CD14-positive monocyte (primary cell): ENCODE results near the gene ZNF821. TPM values are rescaled to one million over a fixed set of nuclear protein-coding genes. Genes with fewer than 3 reads are reported as not detected.

Experiments
- DNase-seq, 3 donors: peaks; one replicate each; pipeline ENCODE4 v3.0.0-alpha.2; 2011 to 2022
- H2AFZ ChIP-seq: 2 replicates; pipeline ENCODE4 v1.6.0; 2012; ENCODE audit warnings: mild to moderate bottlenecking, low read depth, low read length, inconsistent platforms; ENCODE audit not compliant: insufficient read depth, poor library complexity, severe bottlenecking
- H3K27ac ChIP-seq, 2 donors: 1 replicate in 1 of 2; 2 replicates in 1 of 2; pipeline ENCODE4 v1.5.1; 2012 to 2013; ENCODE audit warnings: low read length in 2 of 2, control low read depth in 1 of 2, inconsistent platforms in 1 of 2, low read depth in 1 of 2, mild to moderate bottlenecking in 1 of 2
- H3K27me3 ChIP-seq, 2 donors: one replicate each; pipeline versions ENCODE4 v1.6.0 to v1.6.1; 2011 to 2013; ENCODE audit warnings: low read length in 2 of 2; ENCODE audit not compliant: control insufficient read depth in 2 of 2, insufficient read depth in 2 of 2
- H3K36me3 ChIP-seq, 2 donors: replicated peaks in 1 of 2; 1 replicate in 1 of 2; 2 replicates in 1 of 2; pipeline versions ENCODE4 v1.5.1 to v1.6.1; 2012 to 2013; ENCODE audit warnings: low read length in 2 of 2, control low read depth in 1 of 2, inconsistent platforms in 1 of 2, mild to moderate bottlenecking in 1 of 2; ENCODE audit not compliant: insufficient read depth in 2 of 2, control insufficient read depth in 1 of 2
- H3K4me1 ChIP-seq, 2 donors: 1 replicate in 1 of 2; 2 replicates in 1 of 2; pipeline versions ENCODE4 v1.5.1 to v1.6.1; 2012 to 2013; ENCODE audit warnings: low read length in 2 of 2, control low read depth in 1 of 2, inconsistent platforms in 1 of 2, mild to moderate bottlenecking in 1 of 2, moderate library complexity in 1 of 2; ENCODE audit not compliant: insufficient read depth in 2 of 2, control insufficient read depth in 1 of 2
- H3K4me2 ChIP-seq: replicated peaks from 2 replicates; pipeline ENCODE3; 2012; ENCODE audit warnings: low read length, moderate library complexity, mild to moderate bottlenecking; ENCODE audit not compliant: poor library complexity, severe bottlenecking; ENCODE audit errors: extremely low read depth
- H3K4me3 ChIP-seq, 3 experiments: fragments of 200-600 bp in 1 of 3; sonication (generic) in 1 of 3; replicated peaks in 1 of 3; 1 replicate in 2 of 3; 2 replicates in 1 of 3; pipeline ENCODE4 v1.5.1; 2011 to 2013; ENCODE audit warnings: low read length in 3 of 3, mild to moderate bottlenecking in 3 of 3, control low read depth in 2 of 3, low read depth in 2 of 3, inconsistent platforms in 1 of 3, moderate library complexity in 1 of 3
- H3K79me2 ChIP-seq: 2 replicates; pipeline ENCODE4 v1.6.0; 2012; ENCODE audit warnings: mild to moderate bottlenecking, control low read depth, inconsistent platforms, low read length, moderate library complexity; ENCODE audit not compliant: insufficient read depth
- H3K9ac ChIP-seq: 2 replicates; pipeline ENCODE4 v1.6.0; 2017; ENCODE audit warnings: low read length, mild to moderate bottlenecking; ENCODE audit not compliant: insufficient read depth, poor library complexity, severe bottlenecking
- H3K9me3 ChIP-seq, 2 donors: replicated peaks in 1 of 2; 1 replicate in 1 of 2; 2 replicates in 1 of 2; pipeline versions ENCODE4 v1.5.1 to v1.6.1; 2012 to 2013; ENCODE audit warnings: low read length in 2 of 2, control low read depth in 1 of 2; ENCODE audit not compliant: control insufficient read depth in 1 of 2, insufficient read depth in 1 of 2
- H4K20me1 ChIP-seq: 2 replicates; pipeline ENCODE4 v1.6.0; 2012; ENCODE audit warnings: mild to moderate bottlenecking, low read length, control low read depth, moderate library complexity; ENCODE audit not compliant: insufficient read depth
- H3K27ac Mint-ChIP-seq, 7 donors: one replicate each; pipeline ENCODE4 v1.8.0; 2020; ENCODE audit warnings: mild to moderate bottlenecking in 7 of 7, mixed read lengths in 7 of 7, moderate library complexity in 6 of 7, inconsistent platforms in 2 of 7
- H3K27me3 Mint-ChIP-seq, 3 donors: one replicate each; pipeline ENCODE4 v1.8.0; 2021 to 2022; ENCODE audit warnings: low read depth in 3 of 3, mild to moderate bottlenecking in 3 of 3, mixed read lengths in 3 of 3, moderate library complexity in 3 of 3, inconsistent platforms in 1 of 3
- H3K36me3 Mint-ChIP-seq, 2 donors: one replicate each; pipeline ENCODE4 v1.8.0; 2020; ENCODE audit warnings: mixed read lengths in 2 of 2, inconsistent platforms in 1 of 2, mild to moderate bottlenecking in 1 of 2
- H3K4me1 Mint-ChIP-seq: one replicate; pipeline ENCODE4 v1.8.0; 2020; ENCODE audit warnings: mild to moderate bottlenecking, mixed read lengths
- H3K4me3 Mint-ChIP-seq, 2 donors: one replicate each; pipeline ENCODE4 v1.8.0; 2020; ENCODE audit warnings: mild to moderate bottlenecking in 2 of 2, mixed read lengths in 2 of 2, moderate library complexity in 1 of 2
- H3K9me3 Mint-ChIP-seq, 7 donors: one replicate each; pipeline ENCODE4 v1.8.0; 2020 to 2022; ENCODE audit warnings: mixed read lengths in 7 of 7, mild to moderate bottlenecking in 6 of 7, moderate library complexity in 6 of 7, inconsistent platforms in 2 of 7
- WGBS: methylation state at CpG from one replicate; pipeline ENCODE4 v1.1.5; 2013; ENCODE audit warnings: missing lambda C conversion rate; ENCODE audit not compliant: insufficient coverage; 5-methylcytosine and 5-hydroxymethylcytosine counted together
- intact Hi-C, 2 donors: fragments of 100-400 bp; cut with micrococcal nuclease; formaldehyde crosslinking; loops; one replicate each; pipeline versions ENCODE4 v1.15.0 to v1.15.1; 2023
- polyA plus RNA-seq, 3 donors: library from polyadenylated mRNA; depleted of rRNA in 1 of 3; unstranded in 2 of 3; stranded (reverse) in 1 of 3; fragments of 300-500 nt in 2 of 3; fragments of >200 nt in 1 of 3; fragmentation: Illumina TruSeq in 2 of 3; gene quantifications; 1 replicate in 2 of 3; 2 replicates in 1 of 3; pipeline ENCODE4 v1.2.3, GENCODE V29; 2012 to 2021
- TF ChIP-seq, protein P1 (sequence below): fragments of 200-600 bp; IDR thresholded peaks from one replicate; pipeline ENCODE4 v1.8.0; 2022; ENCODE audit warnings: antibody characterized with exemption, mild to moderate bottlenecking

ZNF821 gene
- polyA plus RNA-seq, 3 donors: 3.1 to 5.4 (median 4.9) TPM

DNA sequence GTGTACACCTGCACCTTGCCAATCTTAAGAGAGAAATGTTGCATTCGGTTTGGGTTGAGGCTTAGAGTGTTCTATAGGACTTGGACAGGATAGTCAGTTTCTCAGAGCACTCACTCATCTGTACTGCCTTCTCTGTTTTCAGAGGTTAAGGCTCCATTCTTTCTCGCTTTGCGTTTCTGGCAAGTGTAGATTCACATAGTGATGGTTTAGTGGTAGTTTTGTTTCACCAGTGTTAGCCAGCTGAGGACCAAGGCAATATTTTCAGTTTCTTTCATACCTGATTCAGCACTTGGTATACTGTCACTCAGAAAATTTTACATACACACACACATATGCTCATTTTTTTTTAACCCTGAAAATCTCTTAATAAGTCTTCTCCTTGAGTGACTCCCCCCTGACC is 36.9 kb downstream of the ZNF821 start:
- Mint-ChIP-seq H3K36me3 (peaks cover 41 to 47% of the 10 kb centered on the region in 2 donors), H3K27ac (peak overlapping the region in 4 of 7 donors; percentile 70 to 97 (median 96)), H3K4me3 (peak overlapping the region; percentile 90 to 93), H3K4me1 (peaks cover 20% of the 10 kb centered on the region), H3K9me3 (no peaks in the 10 kb centered on the region), H3K27me3 (peaks cover 0 to 2% (median 0%) of the 10 kb centered on the region in 3 donors)
- Histone ChIP-seq H3K4me1 (peaks cover 13 to 21% of the 10 kb centered on the region in 2 donors), H4K20me1 (peaks cover 12% of the 10 kb centered on the region), H3K4me2 (peak overlapping the region; percentile 99), H3K27ac (peak overlapping the region in 1 of 2 donors; percentile 96), H3K9ac (peak overlapping the region; percentile 96), H3K9me3 (no peaks in the 10 kb centered on the region), H3K36me3 (peaks cover 42 to 46% of the 10 kb centered on the region in 2 donors), H2AFZ (no peak overlapping the region), H3K79me2 (peaks cover 33% of the 10 kb centered on the region), H3K27me3 (no peaks in the 10 kb centered on the region), H3K4me3 (peak overlapping the region in 1 of 3 experiments; percentile 98)
- DNase-seq: no peak
- intact Hi-C loops: loop anchor here (5.0 kb wide), 4 partner anchors 35 to 120 kb away; partner anchors contain the start of genes IST1 (in 1 of the 2) and ZNF821 (in 1 of the 2)
- WGBS: no CpG with 5 or more reads among the region's 3 CpGs
- TF ChIP-seq, protein P1, sequence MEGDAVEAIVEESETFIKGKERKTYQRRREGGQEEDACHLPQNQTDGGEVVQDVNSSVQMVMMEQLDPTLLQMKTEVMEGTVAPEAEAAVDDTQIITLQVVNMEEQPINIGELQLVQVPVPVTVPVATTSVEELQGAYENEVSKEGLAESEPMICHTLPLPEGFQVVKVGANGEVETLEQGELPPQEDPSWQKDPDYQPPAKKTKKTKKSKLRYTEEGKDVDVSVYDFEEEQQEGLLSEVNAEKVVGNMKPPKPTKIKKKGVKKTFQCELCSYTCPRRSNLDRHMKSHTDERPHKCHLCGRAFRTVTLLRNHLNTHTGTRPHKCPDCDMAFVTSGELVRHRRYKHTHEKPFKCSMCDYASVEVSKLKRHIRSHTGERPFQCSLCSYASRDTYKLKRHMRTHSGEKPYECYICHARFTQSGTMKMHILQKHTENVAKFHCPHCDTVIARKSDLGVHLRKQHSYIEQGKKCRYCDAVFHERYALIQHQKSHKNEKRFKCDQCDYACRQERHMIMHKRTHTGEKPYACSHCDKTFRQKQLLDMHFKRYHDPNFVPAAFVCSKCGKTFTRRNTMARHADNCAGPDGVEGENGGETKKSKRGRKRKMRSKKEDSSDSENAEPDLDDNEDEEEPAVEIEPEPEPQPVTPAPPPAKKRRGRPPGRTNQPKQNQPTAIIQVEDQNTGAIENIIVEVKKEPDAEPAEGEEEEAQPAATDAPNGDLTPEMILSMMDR: no peak

DNA sequence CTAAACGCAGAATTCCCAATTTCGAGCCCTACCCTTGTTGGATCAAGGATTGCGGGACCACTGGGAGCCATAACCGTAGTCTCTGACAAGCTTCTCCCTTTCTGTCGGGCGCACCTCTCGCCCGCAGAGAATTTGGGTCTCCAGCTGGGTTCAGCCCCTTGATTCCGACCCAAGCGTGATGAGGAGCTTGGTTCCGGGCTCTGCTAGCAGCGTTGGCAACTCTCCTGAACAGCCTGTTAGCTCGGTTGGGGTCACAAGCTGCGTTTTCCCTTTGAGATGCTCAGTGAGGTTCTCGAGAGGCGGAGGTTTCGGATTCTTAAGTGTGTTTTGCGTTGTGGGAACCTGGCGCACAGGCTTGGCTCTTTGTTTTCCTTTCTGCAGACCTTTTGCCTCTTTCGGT is 37.6 kb downstream of the ZNF821 start:
- Mint-ChIP-seq H3K27ac (peak overlapping the region; percentile 82 to 98 (median 97)), H3K4me3 (peak overlapping the region; percentile 90 to 93), H3K27me3 (peaks cover 0 to 2% (median 0%) of the 10 kb centered on the region in 3 donors), H3K9me3 (no peaks in the 10 kb centered on the region), H3K36me3 (peaks cover 34 to 41% of the 10 kb centered on the region in 2 donors), H3K4me1 (peaks cover 20% of the 10 kb centered on the region)
- Histone ChIP-seq H2AFZ (peak overlapping the region; percentile 89), H3K36me3 (peaks cover 36 to 39% of the 10 kb centered on the region in 2 donors), H3K27ac (peak overlapping the region; percentile 44 to 96), H3K4me2 (peak overlapping the region; percentile 99), H3K9ac (peak overlapping the region; percentile 96), H3K27me3 (no peaks in the 10 kb centered on the region), H3K9me3 (no peaks in the 10 kb centered on the region), H3K79me2 (peaks cover 33% of the 10 kb centered on the region), H3K4me3 (peak overlapping the region; percentile 74 to 98 (median 90)), H3K4me1 (peaks cover 13 to 21% of the 10 kb centered on the region in 2 donors), H4K20me1 (peaks cover 6% of the 10 kb centered on the region)
- peak in 1 of 3 donors; percentile 14 for DNase-seq
- intact Hi-C loops: loop anchor here (5.0 kb wide), 4 partner anchors 36 to 119 kb away; partner anchors contain the start of genes IST1 (in 1 of the 2) and ZNF821 (in 1 of the 2)
- under 1% methylated on average over 20 of the region's 20 CpGs for WGBS
- TF ChIP-seq, protein P1: no peak
